Smooth muscle cell (in vitro differentiated cells): ENCODE measurements around the gene ERBIN. TPM values are rescaled to one million over a fixed set of nuclear protein-coding genes. Genes with fewer than 3 reads are reported as not detected.
A peak's percentile ranks its signal among the peaks of the same experiment; 100 is the strongest.

Experiments
- DNase-seq: peaks from one replicate; lab custom pipeline; 2025; ENCODE audit not compliant: unreplicated experiment; lab: John Stamatoyannopoulos, UW
- H2AFZ ChIP-seq: fragments of 200-600 bp; sonication (generic); 2 replicates; pipeline ENCODE4 v1.6.0; 2016; ENCODE audit warnings: antibody characterized with exemption, low read depth, mild to moderate bottlenecking
- H3F3A ChIP-seq: fragments of 200-600 bp; sonication (generic); 2 replicates; pipeline ENCODE4 v1.6.0; 2017; ENCODE audit warnings: antibody characterized with exemption, low read depth
- H3K27ac ChIP-seq: fragments of 200-600 bp; sonication (generic); 2 replicates; pipeline ENCODE4 v1.5.1; 2016; ENCODE audit warnings: low read depth, mild to moderate bottlenecking
- H3K27me3 ChIP-seq: fragments of 200-600 bp; sonication (generic); 2 replicates; pipeline ENCODE4 v1.6.1; 2016; ENCODE audit warnings: low read depth, mild to moderate bottlenecking
- H3K36me3 ChIP-seq: fragments of 200-600 bp; sonication (generic); 2 replicates; pipeline ENCODE4 v1.5.1; 2016; ENCODE audit warnings: low read depth
- H3K4me1 ChIP-seq: fragments of 200-600 bp; sonication (generic); 2 replicates; pipeline ENCODE4 v1.5.1; 2016; ENCODE audit warnings: low read depth
- H3K4me2 ChIP-seq: fragments of 200-600 bp; sonication (generic); 2 replicates; pipeline ENCODE4 v1.6.0; 2016; ENCODE audit warnings: mild to moderate bottlenecking
- H3K4me3 ChIP-seq: fragments of 200-600 bp; sonication (generic); 2 replicates; pipeline ENCODE4 v1.5.1; 2016; ENCODE audit warnings: mild to moderate bottlenecking
- H3K79me2 ChIP-seq: fragments of 200-600 bp; sonication (generic); 2 replicates; pipeline ENCODE4 v1.6.0; 2016; ENCODE audit warnings: low read depth, mild to moderate bottlenecking
- H3K9ac ChIP-seq: fragments of 200-600 bp; sonication (generic); 2 replicates; pipeline ENCODE4 v1.6.0; 2016; ENCODE audit warnings: low read depth
- H3K9me3 ChIP-seq: fragments of 200-600 bp; sonication (generic); replicated peaks from 2 replicates; pipeline ENCODE4 v1.5.1; 2016; ENCODE audit warnings: low read depth
- H4K20me1 ChIP-seq: fragments of 200-600 bp; sonication (generic); 2 replicates; pipeline ENCODE4 v1.6.0; 2016; ENCODE audit warnings: low read depth
- CTCF ChIP-seq: fragments of 200-600 bp; sonication (generic); IDR thresholded peaks from 2 replicates; pipeline ENCODE4 v1.5.1; 2017; ENCODE audit warnings: borderline replicate concordance, mild to moderate bottlenecking, antibody characterized with exemption; ENCODE audit not compliant: insufficient read depth, poor library complexity, severe bottlenecking
- WGBS: methylation state at CpG from one replicate; pipeline ENCODE4 v1.1.7; 2016; ENCODE audit warnings: low lambda C conversion rate; 5-methylcytosine and 5-hydroxymethylcytosine counted together
- polyA plus RNA-seq: library from polyadenylated mRNA; unstranded; fragments of >200 nt; fragmentation: Nextera tagmentation; extraction: Ambion mirVana; gene quantifications from 2 replicates; pipeline ENCODE4 v1.2.1, GENCODE V29; 2016
- total RNA-seq: library from RNA; depleted of rRNA; stranded (reverse); fragments of >200 nt; gene quantifications from 2 replicates; pipeline ENCODE4 v1.2.3, GENCODE V29; 2014

ERBIN gene
- total and polyA plus RNA-seq, 2 experiments from 2014 or later = 16.8 to 75.8 TPM

- Histone ChIP-seq H4K20me1 (peaks cover 86% of the 10 kb centered on the region), H3K4me2 (no peak overlapping the region)
- WGBS = 69% methylated on average over 1 of the region's 1 CpG
Observed at GRCh38 chr5:65981548-65981947, 55.2 kb downstream of the ERBIN start.

GRCh38 chr5:65981969-65982619 is 55.7 kb downstream of the ERBIN start:
- H4K20me1 ChIP-seq = peaks cover 91% of the 10 kb centered on the region
- H3K79me2 ChIP-seq = peaks cover 93% of the 10 kb centered on the region
- peaks cover 3% of the 10 kb centered on the region for H3F3A ChIP-seq
- no peak overlapping the region for H3K9ac ChIP-seq
- H3K27ac ChIP-seq = peak overlapping the region; percentile 12
- no peak overlapping the region for H2AFZ ChIP-seq
- TF ChIP-seq CTCF = no peak
- no peak for DNase-seq
- no peaks in the 10 kb centered on the region for H3K36me3 ChIP-seq
- H3K9me3 ChIP-seq = no peaks in the 10 kb centered on the region
- H3K27me3 ChIP-seq = no peaks in the 10 kb centered on the region
- peaks cover 13% of the 10 kb centered on the region for H3K4me1 ChIP-seq
- no peak overlapping the region for H3K4me3 ChIP-seq
- no peak overlapping the region for H3K4me2 ChIP-seq
- 90% methylated on average over 3 of the region's 3 CpGs for WGBS

More at GRCh38 chr5:65981548-65981947, 55.2 kb downstream of the ERBIN start:
- peaks cover 13% of the 10 kb centered on the region for H3K4me1 ChIP-seq
- no peak overlapping the region for H3K9ac ChIP-seq
- H3K27ac ChIP-seq = no peak overlapping the region
- no peak overlapping the region for H2AFZ ChIP-seq
- no peak for TF ChIP-seq CTCF
- H3K36me3 ChIP-seq = no peaks in the 10 kb centered on the region
- no peak for DNase-seq
- H3F3A ChIP-seq = peaks cover 3% of the 10 kb centered on the region
- peaks cover 87% of the 10 kb centered on the region for H3K79me2 ChIP-seq
- H3K9me3 ChIP-seq = no peaks in the 10 kb centered on the region
- H3K4me3 ChIP-seq = no peak overlapping the region
- no peaks in the 10 kb centered on the region for H3K27me3 ChIP-seq

DNA sequence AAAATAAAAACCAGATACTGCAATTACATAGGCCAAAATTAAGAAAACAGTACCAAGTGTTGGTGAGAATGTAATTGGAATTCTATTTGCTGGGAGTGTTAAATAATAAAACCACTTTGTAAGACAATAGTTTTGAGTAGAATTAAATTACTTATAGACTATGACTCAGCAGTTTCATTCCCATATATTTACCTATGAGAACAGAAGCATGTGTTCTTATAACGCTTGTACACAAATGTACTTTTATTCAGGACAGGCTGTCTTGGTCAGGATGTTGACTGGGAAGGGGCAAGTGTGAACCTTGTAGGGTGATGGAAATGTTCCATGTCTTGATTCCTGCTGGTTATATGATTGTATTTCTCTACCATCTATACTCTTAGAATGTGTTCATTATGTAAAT is 56.3 kb downstream of the ERBIN start:
- peaks cover 97% of the 10 kb centered on the region for H4K20me1 ChIP-seq
- H3K27ac ChIP-seq = peak overlapping the region; percentile 12
- H3F3A ChIP-seq = peaks cover 3% of the 10 kb centered on the region
- no peak overlapping the region for H2AFZ ChIP-seq
- H3K36me3 ChIP-seq = no peaks in the 10 kb centered on the region
- DNase-seq = no peak
- no peak overlapping the region for H3K4me2 ChIP-seq
- no peaks in the 10 kb centered on the region for H3K9me3 ChIP-seq
- TF ChIP-seq CTCF = no peak
- no peaks in the 10 kb centered on the region for H3K27me3 ChIP-seq
- WGBS = 97% methylated on average over 1 of the region's 1 CpG
- peaks cover 13% of the 10 kb centered on the region for H3K4me1 ChIP-seq
- no peak overlapping the region for H3K9ac ChIP-seq
- H3K4me3 ChIP-seq = no peak overlapping the region
- peaks cover 97% of the 10 kb centered on the region for H3K79me2 ChIP-seq
